Epidermal melanocyte (primary cell): ENCODE measurements around the gene ERG28.

Source experiments
- DNase-seq: peaks from one replicate; pipeline ENCODE4 v3.0.0; 2011; ENCODE audit warnings: low spot score; ENCODE audit not compliant: insufficient read length

ERG28 gene

GRCh38 chr14:75660238-75660629 lies 442 bp downstream of the ERG28 start:
- no peak for DNase-seq

- DNase-seq: no peak
These were observed 1.7 kb downstream of the ERG28 start for GRCh38 chr14:75658957-75659356.

GRCh38 chr14:75657331-75657730 lies 3.3 kb downstream of the ERG28 start:
- no peak for DNase-seq

GRCh38 chr14:75655235-75655634 lies 5.4 kb downstream of the ERG28 start:
- DNase-seq: no peak

- peak; percentile 73 for DNase-seq
These were observed 6.4 kb downstream of the ERG28 start for GRCh38 chr14:75654127-75654732.

GRCh38 chr14:75653563-75653962 lies 7.1 kb downstream of the ERG28 start:
- no peak for DNase-seq

GRCh38 chr14:75650253-75651058 lies 10.2 kb downstream of the ERG28 start:
- no peak for DNase-seq

GRCh38 chr14:75649773-75650172 lies 10.9 kb downstream of the ERG28 start:
- DNase-seq: no peak

- DNase-seq: no peak
These were observed 11.3 kb downstream of the ERG28 start for GRCh38 chr14:75649337-75649736.

GRCh38 chr14:75648066-75648838 lies 12.4 kb downstream of the ERG28 start:
- no peak for DNase-seq

GRCh38 chr14:75647640-75648039 lies 13.0 kb downstream of the ERG28 start:
- DNase-seq: no peak

- no peak for DNase-seq
These were observed 13.9 kb downstream of the ERG28 start for GRCh38 chr14:75646762-75647161.

GRCh38 chr14:75645056-75645455 lies 15.6 kb downstream of the ERG28 start:
- DNase-seq: no peak

- DNase-seq: no peak
These were observed 16.7 kb downstream of the ERG28 start for GRCh38 chr14:75643985-75644384.

- no peak for DNase-seq
These were observed 19.8 kb downstream of the ERG28 start for GRCh38 chr14:75640876-75641275.

- DNase-seq: no peak
These were observed 24.5 kb downstream of the ERG28 start for GRCh38 chr14:75636100-75636692.

GRCh38 chr14:75634848-75635247 lies 25.8 kb downstream of the ERG28 start:
- no peak for DNase-seq

- no peak for DNase-seq
These were observed 29.2 kb downstream of the ERG28 start for GRCh38 chr14:75631453-75631831.

GRCh38 chr14:75630695-75631452 lies 29.8 kb downstream of the ERG28 start:
- DNase-seq: no peak

- DNase-seq: no peak
These were observed 31.9 kb downstream of the ERG28 start for GRCh38 chr14:75628816-75629215.

- DNase-seq: no peak
These were observed 33.3 kb downstream of the ERG28 start for GRCh38 chr14:75627406-75627805.
